Measurements from ENCODE around the gene TNS1.

The TNS1 gene

DNA sequence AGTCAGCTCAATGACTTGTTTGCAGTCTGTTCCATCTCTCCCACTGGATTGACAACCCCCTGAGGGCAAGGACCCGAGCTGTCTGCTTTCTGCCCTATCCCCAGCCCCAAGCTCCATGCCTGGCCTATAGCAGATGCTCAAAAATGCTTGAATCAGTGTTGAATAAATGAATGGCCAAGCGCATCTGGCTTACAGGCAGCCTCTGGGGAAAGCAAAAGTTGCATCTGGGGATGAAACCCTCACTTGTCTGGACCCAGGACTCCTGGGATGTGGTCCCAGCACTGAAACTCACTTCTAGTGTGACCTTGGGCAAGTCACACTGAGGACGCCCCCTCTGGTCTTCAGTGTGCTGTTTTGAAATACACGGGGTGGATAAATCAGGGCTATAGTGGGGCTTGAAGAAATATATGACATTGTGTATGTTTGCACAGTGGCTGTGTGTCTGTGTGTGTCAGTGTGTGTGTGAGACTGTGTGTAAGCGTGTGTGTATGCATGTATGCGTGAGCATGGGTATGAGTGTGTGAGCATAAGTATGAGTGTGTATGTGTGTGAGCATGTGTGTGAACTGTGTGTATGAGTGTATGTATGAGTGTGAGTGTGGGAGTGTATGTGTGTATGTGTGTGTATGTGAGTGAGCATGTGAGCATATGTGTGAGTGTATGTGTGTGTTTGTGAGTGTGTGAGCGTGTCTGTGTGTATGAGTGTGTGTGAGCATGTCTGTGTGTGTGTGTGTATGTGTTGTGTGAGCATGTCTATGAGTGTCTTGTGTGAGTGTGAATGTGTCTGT lies 27.8 kb upstream of the TNS1 start:
- in situ Hi-C loops (cut with MboI; ENCODE audit: low pct_unique_long_range_greater_than_20kb, low sequenced_read_pairs) = no loop called here
- DNase-seq = no peak

DNA sequence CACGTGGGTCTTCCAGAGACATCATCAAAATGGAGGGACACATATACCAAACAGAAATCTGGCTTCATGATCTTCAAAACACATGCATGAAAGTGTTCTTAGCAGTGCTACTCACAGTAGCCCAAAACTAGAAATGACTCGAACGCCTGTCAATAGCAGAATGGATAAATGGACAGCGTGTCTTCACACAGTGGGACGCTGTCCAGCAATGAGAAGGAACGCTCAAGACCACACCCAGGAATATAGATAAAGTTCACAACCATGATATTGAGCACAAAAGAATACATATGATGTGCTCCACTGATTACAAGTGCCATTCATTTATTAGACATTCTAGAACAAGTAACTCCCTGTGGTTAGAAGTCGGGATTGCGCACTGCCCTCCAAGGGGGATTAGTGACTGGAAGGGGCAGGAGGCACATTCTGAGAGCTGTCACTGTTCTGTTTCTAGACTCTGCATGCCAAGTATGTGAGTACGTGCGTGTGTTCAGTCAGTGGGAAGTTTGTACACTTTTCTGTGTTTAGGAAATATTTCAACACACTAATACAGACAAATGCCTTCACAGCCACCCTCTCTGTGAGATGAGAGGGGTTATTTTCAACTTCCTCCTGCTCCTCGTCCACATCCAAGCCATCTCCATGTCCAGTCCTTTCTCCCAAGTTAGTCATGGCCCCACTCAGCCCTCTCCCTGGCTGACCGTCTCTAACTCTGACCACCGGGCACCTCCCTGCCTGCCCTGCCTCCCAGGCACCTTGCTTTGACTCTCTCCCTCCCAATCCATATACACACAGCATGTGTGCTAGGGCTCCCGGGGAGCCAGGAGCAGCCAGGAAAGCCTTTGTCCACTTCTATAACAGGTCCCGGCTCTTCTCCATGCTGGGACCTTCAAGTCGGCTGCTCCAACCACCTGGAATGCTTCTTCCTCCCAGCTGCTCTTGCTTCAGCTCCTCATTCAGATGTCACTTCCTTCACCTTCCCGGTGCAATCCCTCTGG lies 26.9 kb upstream of the TNS1 start:
- DNase-seq = no peak
- in situ Hi-C loops (cut with MboI; ENCODE audit: low pct_unique_long_range_greater_than_20kb, low sequenced_read_pairs) = no loop called here

- in situ Hi-C loops (cut with MboI; ENCODE audit: low pct_unique_long_range_greater_than_20kb, low sequenced_read_pairs) = no loop called here
- DNase-seq = no peak
These were observed 26.0 kb upstream of the TNS1 start for GRCh38 chr2:218028562-218029348.

DNA sequence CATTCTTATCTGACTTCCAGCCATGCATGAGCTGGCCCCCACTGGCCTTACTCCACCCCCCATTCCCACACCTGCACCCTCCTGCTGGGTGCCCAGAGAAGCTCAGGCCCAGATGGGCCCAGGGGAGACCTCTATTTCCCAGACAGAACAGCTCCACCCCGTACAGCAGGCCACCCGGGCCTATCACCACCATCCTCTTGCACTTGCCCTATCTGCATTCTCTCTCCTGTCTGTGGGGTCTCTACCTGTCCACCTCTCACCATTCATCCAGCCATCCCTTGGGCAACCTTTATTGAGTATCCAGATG lies 25.3 kb upstream of the TNS1 start:
- in situ Hi-C loops (cut with MboI; ENCODE audit: low pct_unique_long_range_greater_than_20kb, low sequenced_read_pairs) = no loop called here
- no peak for DNase-seq

- in situ Hi-C loops (cut with MboI; ENCODE audit: low pct_unique_long_range_greater_than_20kb, low sequenced_read_pairs) = no loop called here
- DNase-seq = no peak
These were observed 24.8 kb upstream of the TNS1 start for GRCh38 chr2:218027426-218028188.

DNA sequence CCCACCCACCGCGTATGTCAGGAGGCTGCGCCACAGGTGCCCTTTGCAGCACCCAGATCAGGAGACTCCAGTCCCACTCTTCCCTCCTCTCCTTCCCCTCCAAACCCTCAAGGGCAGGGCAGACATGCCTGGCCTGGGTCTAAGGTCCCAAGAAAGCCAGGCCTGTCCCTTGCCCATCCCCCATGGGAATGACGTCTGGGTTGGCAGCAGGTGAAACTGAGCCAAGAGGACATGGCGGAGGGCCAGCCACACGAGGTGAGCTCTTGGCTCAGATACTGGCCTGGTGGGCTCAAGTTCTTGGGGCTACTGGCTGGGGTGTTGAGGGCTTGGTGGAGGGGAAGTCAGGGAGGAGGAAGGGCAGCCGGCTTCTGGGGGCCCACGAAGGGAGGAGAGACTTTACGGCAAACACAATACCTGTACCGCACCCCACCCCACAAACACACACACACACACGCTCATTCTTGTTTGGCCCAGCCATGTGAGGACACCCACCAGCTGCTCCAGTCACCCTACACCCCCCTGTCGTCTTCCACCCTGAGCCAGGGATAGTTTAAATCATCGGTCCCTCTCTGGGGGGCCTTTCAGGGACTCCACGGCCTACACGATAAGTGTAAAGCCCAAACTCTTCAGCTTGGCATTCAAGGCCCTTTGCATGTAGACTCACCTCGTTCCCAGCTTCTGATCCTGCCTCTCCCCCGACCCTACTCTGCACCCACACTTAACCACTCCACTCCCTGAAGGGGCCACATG lies 24.1 kb upstream of the TNS1 start:
- in situ Hi-C loops (cut with MboI; ENCODE audit: low pct_unique_long_range_greater_than_20kb, low sequenced_read_pairs) = no loop called here

GRCh38 chr2:218026244-218026643 lies 23.4 kb upstream of the TNS1 start:
- no peak for DNase-seq
- in situ Hi-C loops (cut with MboI; ENCODE audit: low pct_unique_long_range_greater_than_20kb, low sequenced_read_pairs) = no loop called here

More for the DNA sequence above, 24.1 kb upstream of the TNS1 start:
- DNase-seq = no peak

DNA sequence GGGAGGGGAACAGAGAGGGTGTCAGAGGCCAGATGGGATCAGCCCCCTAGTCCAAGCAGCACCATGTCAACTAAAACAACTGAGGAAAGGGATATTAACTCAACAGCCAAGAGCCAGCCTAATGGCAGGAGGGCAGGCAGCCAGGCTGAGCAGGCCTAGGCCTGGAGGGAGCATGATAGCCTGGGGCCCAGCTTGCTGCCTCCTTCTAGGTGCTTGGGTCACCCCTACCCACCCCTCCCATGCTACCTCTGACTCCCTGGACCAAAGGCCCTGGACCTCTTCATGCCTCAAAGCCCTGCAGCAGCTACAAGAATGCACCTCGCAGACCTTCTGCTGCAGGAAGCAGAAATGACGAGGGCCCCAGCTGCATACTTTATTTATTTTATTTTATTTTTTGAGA lies 22.1 kb upstream of the TNS1 start:
- in situ Hi-C loops (cut with MboI; ENCODE audit: low pct_unique_long_range_greater_than_20kb, low sequenced_read_pairs) = loop anchor here (25.0 kb wide), 1 partner anchor 238 kb away; no protein-coding TSS in a partner anchor
- no peak for DNase-seq

- DNase-seq = no peak
- in situ Hi-C loops (cut with MboI; ENCODE audit: low pct_unique_long_range_greater_than_20kb, low sequenced_read_pairs) = loop anchor here (25.0 kb wide), 1 partner anchor 237 kb away; no protein-coding TSS in a partner anchor
These were observed 21.5 kb upstream of the TNS1 start for GRCh38 chr2:218024336-218024735.

DNA sequence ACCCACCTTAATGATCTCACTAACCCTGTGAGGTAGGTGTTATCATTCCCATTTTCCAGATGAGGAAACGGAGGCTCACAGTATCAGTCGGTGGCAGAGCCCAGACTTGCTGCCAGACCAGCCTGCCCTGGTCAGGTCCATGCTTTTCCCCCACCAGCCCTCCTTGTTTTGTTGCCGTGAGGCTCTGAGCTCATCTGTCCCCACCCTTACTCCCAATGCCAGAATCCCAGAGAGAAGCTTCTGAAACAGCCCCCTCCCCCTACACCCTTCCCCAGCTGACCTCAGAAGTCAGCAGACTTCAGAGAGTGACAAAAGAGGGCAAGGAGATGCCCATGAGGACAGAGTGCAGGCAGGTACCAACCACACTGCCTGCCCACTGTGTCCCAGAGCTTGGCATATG lies 20.8 kb upstream of the TNS1 start:
- DNase-seq = no peak
- in situ Hi-C loops (cut with MboI; ENCODE audit: low pct_unique_long_range_greater_than_20kb, low sequenced_read_pairs) = loop anchor here (25.0 kb wide), 1 partner anchor 236 kb away; no protein-coding TSS in a partner anchor

- in situ Hi-C loops (cut with MboI; ENCODE audit: low pct_unique_long_range_greater_than_20kb, low sequenced_read_pairs) = loop anchor here (25.0 kb wide), 1 partner anchor 236 kb away; no protein-coding TSS in a partner anchor
- no peak for DNase-seq
These were observed 20.2 kb upstream of the TNS1 start for GRCh38 chr2:218022851-218023530.

GRCh38 chr2:218022131-218022850 lies 19.5 kb upstream of the TNS1 start:
- no peak for DNase-seq
- in situ Hi-C loops (cut with MboI; ENCODE audit: low pct_unique_long_range_greater_than_20kb, low sequenced_read_pairs) = loop anchor here (25.0 kb wide), 1 partner anchor 235 kb away; no protein-coding TSS in a partner anchor

GRCh38 chr2:218021536-218022071 lies 18.8 kb upstream of the TNS1 start:
- DNase-seq = no peak
- in situ Hi-C loops (cut with MboI; ENCODE audit: low pct_unique_long_range_greater_than_20kb, low sequenced_read_pairs) = loop anchor here (25.0 kb wide), 1 partner anchor 234 kb away; no protein-coding TSS in a partner anchor

GRCh38 chr2:218020966-218021535 lies 18.3 kb upstream of the TNS1 start:
- in situ Hi-C loops (cut with MboI; ENCODE audit: low pct_unique_long_range_greater_than_20kb, low sequenced_read_pairs) = loop anchor here (25.0 kb wide), 1 partner anchor 234 kb away; no protein-coding TSS in a partner anchor
- DNase-seq = no peak

- in situ Hi-C loops (cut with MboI; ENCODE audit: low pct_unique_long_range_greater_than_20kb, low sequenced_read_pairs) = loop anchor here (25.0 kb wide), 1 partner anchor 233 kb away; no protein-coding TSS in a partner anchor
- DNase-seq = no peak
These were observed 17.5 kb upstream of the TNS1 start for GRCh38 chr2:218020281-218020680.
